Erythroblast (primary cell): ENCODE data around the gene STK10.

Experiments
- GATA1 ChIP-seq: IDR thresholded peaks from 2 replicates; pipeline ENCODE4 v1.6.1; 2011; ENCODE audit warnings: low read depth, mild to moderate bottlenecking, control low read depth, low read length, moderate library complexity
- POLR2A ChIP-seq: IDR thresholded peaks from 2 replicates; pipeline ENCODE4 v1.6.1; 2011; ENCODE audit warnings: mild to moderate bottlenecking, low read length

GRCh38 chr5:172182291-172182690 lies 5.7 kb downstream of the STK10 start:
- TF ChIP-seq POLR2A (no peak), GATA1 (no peak)
